ENCODE measurements around the gene DMKN. TPM values are rescaled to one million over a fixed set of nuclear protein-coding genes. Genes with fewer than 3 reads are reported as not detected.
A peak's percentile ranks its signal among the peaks of the same experiment; 100 is the strongest.

The DMKN gene
- total RNA-seq, 2 donors from 2014 or later: 430 to 451 TPM

DNA sequence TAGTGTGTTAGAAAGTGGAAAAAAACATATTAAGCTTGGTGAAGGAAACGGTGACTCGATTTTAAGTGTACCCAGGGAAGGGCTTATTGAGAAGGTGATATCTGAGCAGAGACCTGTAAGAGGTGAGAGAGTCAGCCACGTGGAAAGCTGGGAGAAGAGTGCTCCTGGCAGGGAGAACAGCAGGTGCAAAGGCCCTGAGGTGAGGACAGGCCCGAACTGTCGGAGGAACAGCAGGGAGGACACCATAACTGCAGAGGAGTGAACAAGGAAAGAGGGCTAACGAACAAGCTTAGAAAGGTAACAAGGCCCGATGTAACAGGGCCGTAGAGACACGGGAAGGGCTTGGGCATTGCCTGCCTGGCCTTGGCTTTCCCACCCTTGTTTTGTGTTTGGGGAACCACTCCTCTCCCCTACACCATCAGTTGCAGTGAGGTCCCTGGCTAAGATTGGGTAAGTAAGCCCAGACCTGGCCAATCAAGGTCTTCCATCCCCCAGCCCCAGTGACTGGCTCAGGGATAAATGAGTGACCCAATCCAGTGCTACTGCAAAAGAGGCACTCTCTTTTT lies 42.7 kb upstream of the DMKN start:
- Histone ChIP-seq H3K9me3 (ENCODE audit: control insufficient read depth, low read length) (no peaks in the 10 kb centered on the region), H3K27me3 (ENCODE audit: control insufficient read depth, insufficient read depth, low read length, poor library complexity, severe bottlenecking) (peaks cover 37% of the 10 kb centered on the region), H3K27ac (ENCODE audit: low read depth, low read length) (no peak overlapping the region), H3K9ac (ENCODE audit: extremely low read depth, low read length, poor library complexity, severe bottlenecking) (no peak overlapping the region), H3K4me1 (ENCODE audit: control insufficient read depth, insufficient read depth, low read length) (no peaks in the 10 kb centered on the region), H3K4me3 (ENCODE audit: low read length) (no peak overlapping the region), H3K36me3 (ENCODE audit: control insufficient read depth, insufficient read depth, low read length) (no peaks in the 10 kb centered on the region)
- H3K36me3 Mint-ChIP-seq (ENCODE audit: low read depth): peaks cover 2% of the 10 kb centered on the region
- no peak overlapping the region for H3K4me3 Mint-ChIP-seq
- TF ChIP-seq, protein P1, sequence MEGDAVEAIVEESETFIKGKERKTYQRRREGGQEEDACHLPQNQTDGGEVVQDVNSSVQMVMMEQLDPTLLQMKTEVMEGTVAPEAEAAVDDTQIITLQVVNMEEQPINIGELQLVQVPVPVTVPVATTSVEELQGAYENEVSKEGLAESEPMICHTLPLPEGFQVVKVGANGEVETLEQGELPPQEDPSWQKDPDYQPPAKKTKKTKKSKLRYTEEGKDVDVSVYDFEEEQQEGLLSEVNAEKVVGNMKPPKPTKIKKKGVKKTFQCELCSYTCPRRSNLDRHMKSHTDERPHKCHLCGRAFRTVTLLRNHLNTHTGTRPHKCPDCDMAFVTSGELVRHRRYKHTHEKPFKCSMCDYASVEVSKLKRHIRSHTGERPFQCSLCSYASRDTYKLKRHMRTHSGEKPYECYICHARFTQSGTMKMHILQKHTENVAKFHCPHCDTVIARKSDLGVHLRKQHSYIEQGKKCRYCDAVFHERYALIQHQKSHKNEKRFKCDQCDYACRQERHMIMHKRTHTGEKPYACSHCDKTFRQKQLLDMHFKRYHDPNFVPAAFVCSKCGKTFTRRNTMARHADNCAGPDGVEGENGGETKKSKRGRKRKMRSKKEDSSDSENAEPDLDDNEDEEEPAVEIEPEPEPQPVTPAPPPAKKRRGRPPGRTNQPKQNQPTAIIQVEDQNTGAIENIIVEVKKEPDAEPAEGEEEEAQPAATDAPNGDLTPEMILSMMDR (conservative IDR thresholded peaks at IDR 0.05): no peak
- DNase-seq: no peak
- H3K9me3 Mint-ChIP-seq: no peaks in the 10 kb centered on the region
- no peaks in the 10 kb centered on the region for H3K4me1 Mint-ChIP-seq
- no peak overlapping the region for H3K27ac Mint-ChIP-seq
- WGBS, 2 experiments (ENCODE audit: insufficient coverage in 1 of 2, insufficient read length in 1 of 2): 88 to 90% methylated on average over 9 of the region's 9 CpGs
- H3K27me3 Mint-ChIP-seq (ENCODE audit: insufficient read depth): peaks cover 69% of the 10 kb centered on the region

DNA sequence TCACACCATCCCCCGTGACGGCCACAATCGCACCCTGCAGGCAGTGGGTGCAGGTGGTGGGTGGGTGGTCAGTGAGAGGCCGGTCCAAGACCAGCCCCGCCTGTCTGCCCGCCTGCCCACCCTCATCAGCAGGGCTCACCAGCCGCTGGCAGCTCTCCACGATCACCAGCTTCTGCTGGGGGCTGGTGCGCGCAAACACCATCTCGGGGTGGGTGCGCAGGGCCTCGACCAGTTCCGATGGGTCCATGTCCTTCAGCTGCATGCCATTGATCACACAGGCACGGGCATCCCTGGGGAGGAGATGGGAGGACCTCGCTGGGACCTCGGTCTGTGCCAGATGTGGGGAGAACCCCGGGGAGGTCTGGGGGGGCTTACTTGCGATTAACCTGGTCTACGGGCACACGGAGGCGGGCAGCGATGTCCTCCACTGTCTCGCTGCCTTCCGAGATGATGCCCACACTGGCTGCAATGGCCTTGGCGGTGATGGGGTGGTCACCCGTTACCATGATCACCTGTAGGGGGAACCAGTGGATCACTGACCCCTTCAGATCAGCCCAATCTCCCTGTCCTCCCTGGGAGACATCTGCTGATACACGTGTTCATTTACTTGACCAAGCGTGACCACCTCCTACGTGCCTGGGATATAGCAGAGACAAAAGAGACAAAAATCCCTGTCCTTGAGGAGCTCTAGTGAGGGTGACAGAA lies 42.0 kb upstream of the DMKN start:
- Histone ChIP-seq H3K4me3 (ENCODE audit: low read length) (no peak overlapping the region), H3K4me1 (ENCODE audit: control insufficient read depth, insufficient read depth, low read length) (no peaks in the 10 kb centered on the region), H3K36me3 (ENCODE audit: control insufficient read depth, insufficient read depth, low read length) (no peaks in the 10 kb centered on the region), H3K27ac (ENCODE audit: low read depth, low read length) (no peak overlapping the region), H3K9me3 (ENCODE audit: control insufficient read depth, low read length) (no peaks in the 10 kb centered on the region), H3K27me3 (ENCODE audit: control insufficient read depth, insufficient read depth, low read length, poor library complexity, severe bottlenecking) (peaks cover 37% of the 10 kb centered on the region), H3K9ac (ENCODE audit: extremely low read depth, low read length, poor library complexity, severe bottlenecking) (no peak overlapping the region)
- TF ChIP-seq, protein P1 (conservative IDR thresholded peaks at IDR 0.05): peak; percentile 83
- Mint-ChIP-seq H3K4me3 (no peak overlapping the region), H3K4me1 (no peaks in the 10 kb centered on the region), H3K36me3 (ENCODE audit: low read depth) (peaks cover 9% of the 10 kb centered on the region), H3K27me3 (ENCODE audit: insufficient read depth) (peaks cover 63% of the 10 kb centered on the region), H3K27ac (no peak overlapping the region), H3K9me3 (no peaks in the 10 kb centered on the region)
- DNase-seq: peak; percentile 89
- 78 to 79% methylated on average over 25 to 30 of the region's 30 CpGs for WGBS, 2 experiments (ENCODE audit: insufficient coverage in 1 of 2, insufficient read length in 1 of 2)

DNA sequence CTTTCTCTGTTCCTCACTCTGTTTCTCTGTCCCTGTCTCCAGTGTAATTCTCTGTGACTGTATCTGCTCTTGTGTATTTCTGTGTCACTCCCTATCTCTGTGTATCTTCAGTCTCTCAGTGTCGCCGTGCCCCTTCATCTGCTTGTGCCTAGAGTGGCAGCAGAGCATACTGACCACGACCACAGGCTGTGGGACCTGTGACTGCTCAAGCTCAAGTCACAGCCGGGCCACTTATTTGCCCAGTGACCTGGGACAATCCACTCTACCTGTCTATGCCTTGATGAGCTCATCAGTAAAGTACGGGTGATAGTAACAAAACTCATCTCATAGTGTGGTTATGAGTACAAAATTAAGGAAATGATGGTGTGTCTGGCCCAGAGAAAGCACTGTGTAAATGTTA lies 40.6 kb upstream of the DMKN start:
- WGBS, 2 experiments (ENCODE audit: insufficient coverage in 1 of 2, insufficient read length in 1 of 2): 68 to 80% methylated on average over 5 of the region's 5 CpGs
- H3K27me3 Mint-ChIP-seq (ENCODE audit: insufficient read depth): peaks cover 49% of the 10 kb centered on the region

More for the DNA sequence above, 40.6 kb upstream of the DMKN start:
- no peak for DNase-seq
- TF ChIP-seq, protein P1 (conservative IDR thresholded peaks at IDR 0.05): no peak
- H3K27ac Mint-ChIP-seq: no peak overlapping the region
- peaks cover 2% of the 10 kb centered on the region for H3K4me1 Mint-ChIP-seq
- Histone ChIP-seq H3K9ac (ENCODE audit: extremely low read depth, low read length, poor library complexity, severe bottlenecking) (no peak overlapping the region), H3K4me1 (ENCODE audit: control insufficient read depth, insufficient read depth, low read length) (no peaks in the 10 kb centered on the region), H3K27me3 (ENCODE audit: control insufficient read depth, insufficient read depth, low read length, poor library complexity, severe bottlenecking) (peaks cover 27% of the 10 kb centered on the region), H3K36me3 (ENCODE audit: control insufficient read depth, insufficient read depth, low read length) (peaks cover 8% of the 10 kb centered on the region), H3K27ac (ENCODE audit: low read depth, low read length) (no peak overlapping the region), H3K9me3 (ENCODE audit: control insufficient read depth, low read length) (no peaks in the 10 kb centered on the region), H3K4me3 (ENCODE audit: low read length) (no peak overlapping the region)
- no peaks in the 10 kb centered on the region for H3K9me3 Mint-ChIP-seq
- no peak overlapping the region for H3K4me3 Mint-ChIP-seq
- H3K36me3 Mint-ChIP-seq (ENCODE audit: low read depth): peaks cover 13% of the 10 kb centered on the region

Data from endodermal cell (in vitro differentiated cells).